ENCODE measurements around the gene INHA.

DNA sequence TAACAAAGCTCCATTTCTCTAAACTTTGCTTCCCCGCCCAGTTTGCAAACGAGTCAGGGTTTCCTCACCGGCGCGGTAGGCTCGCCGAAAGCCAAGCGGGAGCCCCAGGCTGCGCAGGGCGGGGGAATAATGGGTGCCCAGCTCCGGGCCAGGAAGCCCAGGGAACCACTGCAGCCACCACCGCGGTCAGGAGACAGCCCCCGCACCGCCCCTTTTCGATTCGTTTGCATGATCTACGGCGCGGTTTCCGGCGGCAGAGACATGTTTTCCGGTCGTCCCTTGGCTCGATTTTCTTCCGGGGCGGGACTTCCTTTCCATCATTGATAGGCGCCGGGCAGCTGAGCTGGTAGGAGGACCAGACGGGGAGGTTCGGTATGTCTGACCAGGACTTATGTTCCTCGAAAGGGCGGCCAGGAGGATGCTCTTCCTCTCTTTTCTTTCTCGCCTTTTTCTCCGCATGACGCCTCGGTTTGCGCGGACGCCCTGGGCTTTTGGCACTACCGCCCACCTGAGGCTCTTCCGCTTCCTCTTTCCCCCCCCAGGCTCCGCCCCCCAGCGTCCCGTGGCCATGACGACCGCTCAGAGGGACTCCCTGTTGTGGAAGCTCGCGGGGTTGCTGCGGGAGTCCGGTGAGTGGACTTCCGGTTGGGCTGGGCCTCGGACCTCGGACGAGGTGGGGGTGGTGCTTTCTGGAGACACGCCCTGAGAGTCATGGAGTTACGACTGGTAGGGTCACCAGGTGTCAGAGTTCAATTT, 25.6 kb downstream of the INHA start, which contains the start of gene STK11IP:
- TF ChIP-seq, protein P1, sequence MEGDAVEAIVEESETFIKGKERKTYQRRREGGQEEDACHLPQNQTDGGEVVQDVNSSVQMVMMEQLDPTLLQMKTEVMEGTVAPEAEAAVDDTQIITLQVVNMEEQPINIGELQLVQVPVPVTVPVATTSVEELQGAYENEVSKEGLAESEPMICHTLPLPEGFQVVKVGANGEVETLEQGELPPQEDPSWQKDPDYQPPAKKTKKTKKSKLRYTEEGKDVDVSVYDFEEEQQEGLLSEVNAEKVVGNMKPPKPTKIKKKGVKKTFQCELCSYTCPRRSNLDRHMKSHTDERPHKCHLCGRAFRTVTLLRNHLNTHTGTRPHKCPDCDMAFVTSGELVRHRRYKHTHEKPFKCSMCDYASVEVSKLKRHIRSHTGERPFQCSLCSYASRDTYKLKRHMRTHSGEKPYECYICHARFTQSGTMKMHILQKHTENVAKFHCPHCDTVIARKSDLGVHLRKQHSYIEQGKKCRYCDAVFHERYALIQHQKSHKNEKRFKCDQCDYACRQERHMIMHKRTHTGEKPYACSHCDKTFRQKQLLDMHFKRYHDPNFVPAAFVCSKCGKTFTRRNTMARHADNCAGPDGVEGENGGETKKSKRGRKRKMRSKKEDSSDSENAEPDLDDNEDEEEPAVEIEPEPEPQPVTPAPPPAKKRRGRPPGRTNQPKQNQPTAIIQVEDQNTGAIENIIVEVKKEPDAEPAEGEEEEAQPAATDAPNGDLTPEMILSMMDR (IDR thresholded peaks at IDR 0.05) = no peak
- TF ChIP-seq EZH2 (IDR thresholded peaks at IDR 0.05; ENCODE audit: borderline replicate concordance, insufficient read depth, low read depth, low read length, poor library complexity, severe bottlenecking) = no peak

Data from B cell (primary cell).